ENCODE data around the gene FAM98B. TPM values are rescaled to one million over a fixed set of nuclear protein-coding genes. Genes with fewer than 3 reads are reported as not detected.

Gene FAM98B
- total and polyA plus RNA-seq, 2 of the 8 experiments (the other 6 are each of a cell fraction or from before 2014, with no cell fraction given) = 5.9 to 48.4 TPM

GRCh38 chr15:38455092-38455491 is 1.2 kb downstream of the FAM98B start:
- Histone ChIP-seq H3K4me3 (ENCODE audit: extremely low read depth in 1 of 4, insufficient read depth in 2 of 4, low read depth in 3 of 4, low read length in 4 of 4) (peak overlapping the region; percentile 70 to 98 (median 93)), H2BK120ac (replicated peaks; ENCODE audit: low read depth, low read length) (no peak overlapping the region), H3K9ac (replicated peaks in 1 of 4; ENCODE audit: extremely low read depth in 1 of 4, low read depth in 3 of 4, low read length in 3 of 4) (peak overlapping the region in 3 of 4 experiments; percentile 77 to 99 (median 98); a peak in 5 of 7 replicates), H4K8ac (ENCODE audit: extremely low read depth, insufficient read depth, low read length) (no peak overlapping the region), H2AFZ (ENCODE audit: low read length) (no peak overlapping the region), H3K4ac (replicated peaks; ENCODE audit: insufficient read length, low read depth, low read length) (no peak overlapping the region), H3K56ac (replicated peaks; ENCODE audit: insufficient read length, low read depth, low read length) (no peak overlapping the region), H3K79me1 (ENCODE audit: low read depth, low read length) (peaks cover 7% of the 10 kb centered on the region; the same call in 1 of the 2 replicates), H4K91ac (replicated peaks; ENCODE audit: insufficient read length, low read length) (no peak overlapping the region), H3K4me2 (ENCODE audit: insufficient read depth in 1 of 2, low read depth in 2 of 2, low read length in 2 of 2) (peak overlapping the region; percentile 71 to 83), H3K79me2 (ENCODE audit: control insufficient read depth in 1 of 2, insufficient read depth in 2 of 2, low read length in 2 of 2) (peaks cover 18 to 57% of the 10 kb centered on the region in 2 experiments), H3K14ac (ENCODE audit: insufficient read length) (no peak overlapping the region), H3K9me3 (ENCODE audit: insufficient read depth in 2 of 2, low read depth in 1 of 2, low read length in 1 of 2) (no peaks in the 10 kb centered on the region), H3K23ac (ENCODE audit: insufficient read length) (no peak overlapping the region), H3K18ac (ENCODE audit: extremely low read depth, low read length) (no peak overlapping the region), H4K5ac (ENCODE audit: insufficient read length, low read depth, low read length) (no peak overlapping the region), H4K20me1 (replicated peaks in 1 of 2; ENCODE audit: control insufficient read depth in 1 of 2, insufficient read depth in 2 of 2, low read length in 2 of 2) (peaks cover 2 to 9% of the 10 kb centered on the region in 2 experiments), H3K23me2 (ENCODE audit: low read depth, low read length) (no peaks in the 10 kb centered on the region), H3K36me3 (ENCODE audit: control insufficient read depth in 2 of 4, insufficient read depth in 4 of 4, low read length in 3 of 4) (no peaks in the 10 kb centered on the region), H3K27me3 (replicated peaks in 1 of 4; ENCODE audit: control insufficient read depth in 3 of 4, extremely low read depth in 1 of 4, insufficient read depth in 3 of 4, low read length in 3 of 4) (no peaks in the 10 kb centered on the region), H3K4me1 (replicated peaks in 1 of 4; ENCODE audit: control insufficient read depth in 3 of 4, insufficient read depth in 4 of 4, low read length in 3 of 4) (0 out of 7 replicates have a peak, but pooled peaks cover 0 to 5% (median 0%) of the 10 kb centered on the region in 4 experiments), H2BK5ac (ENCODE audit: low read depth, low read length) (no peak overlapping the region; the same call in 1 of the 2 replicates), H3K27ac (ENCODE audit: low read depth, low read length) (0 out of 2 replicates have a peak overlapping the region, but pooled peaks have one; percentile 97), H2BK20ac (ENCODE audit: low read length) (no peak overlapping the region), H2AK5ac (ENCODE audit: low read depth, low read length) (no peak overlapping the region), H2BK15ac (ENCODE audit: low read length) (no peak overlapping the region), H2BK12ac (ENCODE audit: low read depth, low read length) (no peak overlapping the region; the same call in 1 of the 2 replicates)
- 20% methylated on average over 4 of the region's 4 CpGs; no CpG with 5 or more reads in 1 of the 2 experiments for WGBS, 2 experiments (ENCODE audit: extremely low coverage in 1 of 2, insufficient coverage in 1 of 2, insufficient read length in 1 of 2, insufficient replicate concordance in 2 of 2, low coverage in 1 of 2, low lambda C conversion rate in 2 of 2, missing lambda C conversion rate in 1 of 2)
- FAIRE-seq (no peak), DNase-seq (ENCODE audit: low read depth in 1 of 2, low spot score in 2 of 2) (no peak)
- ChIA-PET POLR2A (ENCODE audit: partially characterized antibody) (interaction anchor here (1.3 to 3.6 kb wide), 6 partner anchors 9 to 272 kb away, joined by 3 to 34 read pairs (median 7); partner anchors contain the start of gene RASGRP1), CTCF (ENCODE audit: partially characterized antibody) (interaction anchor here (0.6 to 5.1 kb wide), 10 partner anchors 8 to 247 kb away, joined by 3 to 42 read pairs (median 4); no protein-coding TSS in a partner anchor)
- TF ChIP-seq POLR2A (IDR thresholded peaks at IDR 0.05; ENCODE audit: control extremely low read depth in 1 of 2, low read depth in 2 of 2, low read length in 2 of 2) = no peak
- TF ChIP-seq RAD21 (IDR thresholded peaks at IDR 0.05 in 1 of 2, conservative IDR thresholded peaks at IDR 0.05 in 1 of 2; ENCODE audit: low read depth in 2 of 2, low read length in 2 of 2) = no peak
- no peak for TF ChIP-seq SIRT6 (IDR thresholded peaks at IDR 0.05; ENCODE audit: low read length)
- TF ChIP-seq KDM5A (IDR thresholded peaks at IDR 0.05; ENCODE audit: low read length) = no peak
- no peak for TF ChIP-seq BACH1 (IDR thresholded peaks at IDR 0.05; ENCODE audit: low read length)
- TF ChIP-seq HDAC2 (IDR thresholded peaks at IDR 0.05; ENCODE audit: borderline replicate concordance in 1 of 2, low read depth in 2 of 2, low read length in 2 of 2) = no peak
